Measurements from ENCODE around the gene ARPC5.

Gene ARPC5

GRCh38 chr1:183584147-183584546, 51.4 kb downstream of the ARPC5 start:
- DNase-seq, result no peak

GRCh38 chr1:183583466-183583865, 52.1 kb downstream of the ARPC5 start:
- DNase-seq, result no peak

- DNase-seq, result no peak
These were observed 53.4 kb downstream of the ARPC5 start for GRCh38 chr1:183582021-183582713.

- DNase-seq, result no peak
These were observed 55.3 kb downstream of the ARPC5 start for GRCh38 chr1:183580281-183580682.

GRCh38 chr1:183578856-183579255, 56.7 kb downstream of the ARPC5 start:
- DNase-seq, result no peak

- no peak for DNase-seq
These were observed 57.6 kb downstream of the ARPC5 start for GRCh38 chr1:183577897-183578465.

- DNase-seq, result no peak
These were observed 59.0 kb downstream of the ARPC5 start for GRCh38 chr1:183576537-183576936.

GRCh38 chr1:183575606-183576005, 60.0 kb downstream of the ARPC5 start:
- DNase-seq, result no peak

GRCh38 chr1:183572721-183573120, 62.9 kb downstream of the ARPC5 start:
- no peak for DNase-seq

GRCh38 chr1:183571678-183572268, 63.8 kb downstream of the ARPC5 start:
- DNase-seq, result no peak

Measured in central memory CD4-positive, alpha-beta T cell (primary cell).